ENCODE measurements around the gene CETP. TPM values are rescaled to one million over a fixed set of nuclear protein-coding genes. Genes with fewer than 3 reads are reported as not detected.

The CETP gene
- total and polyA plus RNA-seq, 12 donors, result 0.15 to 2.1 (median 0.31) TPM; not detected in 3

DNA sequence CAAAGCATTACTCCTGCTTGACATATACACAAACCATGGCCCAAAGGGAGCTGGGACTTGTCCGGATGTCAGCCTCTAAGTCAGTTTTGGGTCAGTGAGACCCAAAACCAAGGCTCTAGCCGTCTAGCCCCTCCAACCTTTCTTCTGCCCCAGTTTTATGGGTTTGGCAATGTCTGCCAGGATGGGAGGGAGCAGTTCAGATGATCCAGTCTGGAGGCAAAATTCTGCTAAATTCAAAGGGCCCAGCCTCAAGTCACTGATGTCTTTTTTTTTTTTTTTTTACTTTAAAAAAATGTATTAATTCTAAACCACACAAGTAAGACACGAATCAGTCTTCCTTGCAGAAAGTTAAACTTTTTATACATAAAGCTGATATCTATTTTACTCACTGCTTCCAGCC lies 36.2 kb downstream of the CETP start:
- Histone ChIP-seq H3K36me3 (peaks cover 0 to 43% (median 0%) of the 10 kb centered on the region in 9 donors), H3K27ac (peak overlapping the region in 4 of 10 donors; percentile 32 to 87 (median 85)), H3K27me3 (peaks cover 0 to 3% (median 0%) of the 10 kb centered on the region in 7 donors), H3K4me3 (no peak overlapping the region), H3K4me1 (peaks cover 6 to 67% (median 39%) of the 10 kb centered on the region in 9 donors), H3K9me3 (no peaks in the 10 kb centered on the region)
- intact Hi-C loops (cut with DNase I), result loop anchor here in 1 of 10 donors (5.0 kb wide), 1 partner anchor 44 kb away; no protein-coding TSS in a partner anchor
- TF ChIP-seq, protein P1, sequence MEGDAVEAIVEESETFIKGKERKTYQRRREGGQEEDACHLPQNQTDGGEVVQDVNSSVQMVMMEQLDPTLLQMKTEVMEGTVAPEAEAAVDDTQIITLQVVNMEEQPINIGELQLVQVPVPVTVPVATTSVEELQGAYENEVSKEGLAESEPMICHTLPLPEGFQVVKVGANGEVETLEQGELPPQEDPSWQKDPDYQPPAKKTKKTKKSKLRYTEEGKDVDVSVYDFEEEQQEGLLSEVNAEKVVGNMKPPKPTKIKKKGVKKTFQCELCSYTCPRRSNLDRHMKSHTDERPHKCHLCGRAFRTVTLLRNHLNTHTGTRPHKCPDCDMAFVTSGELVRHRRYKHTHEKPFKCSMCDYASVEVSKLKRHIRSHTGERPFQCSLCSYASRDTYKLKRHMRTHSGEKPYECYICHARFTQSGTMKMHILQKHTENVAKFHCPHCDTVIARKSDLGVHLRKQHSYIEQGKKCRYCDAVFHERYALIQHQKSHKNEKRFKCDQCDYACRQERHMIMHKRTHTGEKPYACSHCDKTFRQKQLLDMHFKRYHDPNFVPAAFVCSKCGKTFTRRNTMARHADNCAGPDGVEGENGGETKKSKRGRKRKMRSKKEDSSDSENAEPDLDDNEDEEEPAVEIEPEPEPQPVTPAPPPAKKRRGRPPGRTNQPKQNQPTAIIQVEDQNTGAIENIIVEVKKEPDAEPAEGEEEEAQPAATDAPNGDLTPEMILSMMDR (IDR thresholded peaks at IDR 0.05), result no peak
- DNase-seq (no peak), ATAC-seq (no peak)
- WGBS, 2 donors, result 86 to 93% methylated on average over 3 of the region's 3 CpGs

DNA sequence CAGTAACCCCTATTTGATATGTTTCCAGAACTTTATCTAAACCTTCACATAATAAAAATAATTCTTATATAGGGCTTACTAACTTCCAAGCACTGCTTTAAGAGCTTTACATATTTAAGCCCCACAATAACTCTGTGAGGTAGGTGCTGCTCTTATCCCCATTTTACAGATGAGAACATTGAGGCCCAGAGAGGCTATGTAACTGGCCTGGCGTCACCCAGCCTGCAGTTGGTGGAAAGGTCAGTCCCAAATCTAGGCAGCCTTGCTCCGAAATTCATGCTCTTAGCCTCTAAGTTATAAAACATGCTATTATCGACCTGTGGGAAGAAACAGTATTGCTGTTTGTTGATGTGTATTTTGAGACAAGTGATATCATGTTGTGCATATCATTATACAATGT lies 36.6 kb downstream of the CETP start:
- H3K27me3 ChIP-seq, result peaks cover 0 to 3% (median 0%) of the 10 kb centered on the region in 7 donors
- H3K36me3 ChIP-seq, result peaks cover 0 to 44% (median 0%) of the 10 kb centered on the region in 9 donors
- DNase-seq, result no peak
- peak overlapping the region in 6 of 10 donors; percentile 17 to 88 (median 85) for H3K27ac ChIP-seq
- no peaks in the 10 kb centered on the region for H3K9me3 ChIP-seq
- H3K4me3 ChIP-seq, result no peak overlapping the region
- WGBS, 2 donors, result 92 to 94% methylated on average over 3 of the region's 3 CpGs
- ATAC-seq, result no peak
- TF ChIP-seq, protein P1 (IDR thresholded peaks at IDR 0.05), result no peak
- peaks cover 6 to 64% (median 37%) of the 10 kb centered on the region in 9 donors for H3K4me1 ChIP-seq
- intact Hi-C loops (cut with DNase I), result loop anchor here in 1 of 10 donors (5.0 kb wide), 1 partner anchor 44 kb away; no protein-coding TSS in a partner anchor

DNA sequence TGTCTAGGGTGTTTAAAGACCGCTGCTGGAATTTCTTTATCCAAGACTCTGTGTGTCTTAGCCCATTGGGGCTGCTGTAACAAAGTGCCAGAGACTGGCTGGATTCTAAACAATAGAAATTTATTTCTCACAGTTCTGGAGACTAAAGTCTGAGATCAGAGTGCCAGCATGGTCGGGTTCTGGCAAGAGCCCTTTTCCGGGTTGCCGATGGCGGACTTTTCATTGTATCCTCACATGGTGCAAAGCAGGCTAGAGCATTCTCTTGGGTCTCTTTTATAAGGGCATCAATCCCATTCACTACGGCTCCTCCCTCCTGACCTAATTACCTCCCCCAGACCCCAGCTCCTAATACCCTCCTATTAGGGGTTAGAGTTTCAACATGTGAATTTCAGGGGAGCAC lies 37.1 kb downstream of the CETP start:
- ATAC-seq, result no peak
- H3K4me1 ChIP-seq, result peaks cover 6 to 64% (median 32%) of the 10 kb centered on the region in 9 donors
- DNase-seq, result no peak
- H3K9me3 ChIP-seq, result no peaks in the 10 kb centered on the region
- H3K36me3 ChIP-seq, result peaks cover 0 to 49% (median 0%) of the 10 kb centered on the region in 9 donors
- H3K27me3 ChIP-seq, result peaks cover 0 to 3% (median 0%) of the 10 kb centered on the region in 7 donors
- intact Hi-C loops (cut with DNase I), result loop anchor here in 1 of 10 donors (5.0 kb wide), 1 partner anchor 43 kb away; no protein-coding TSS in a partner anchor
- WGBS, 2 donors, result 79 to 80% methylated on average over 6 of the region's 6 CpGs
- peak overlapping the region in 9 of 10 donors; percentile 33 to 88 (median 84) for H3K27ac ChIP-seq
- no peak overlapping the region for H3K4me3 ChIP-seq
- TF ChIP-seq, protein P1 (IDR thresholded peaks at IDR 0.05), result no peak

DNA sequence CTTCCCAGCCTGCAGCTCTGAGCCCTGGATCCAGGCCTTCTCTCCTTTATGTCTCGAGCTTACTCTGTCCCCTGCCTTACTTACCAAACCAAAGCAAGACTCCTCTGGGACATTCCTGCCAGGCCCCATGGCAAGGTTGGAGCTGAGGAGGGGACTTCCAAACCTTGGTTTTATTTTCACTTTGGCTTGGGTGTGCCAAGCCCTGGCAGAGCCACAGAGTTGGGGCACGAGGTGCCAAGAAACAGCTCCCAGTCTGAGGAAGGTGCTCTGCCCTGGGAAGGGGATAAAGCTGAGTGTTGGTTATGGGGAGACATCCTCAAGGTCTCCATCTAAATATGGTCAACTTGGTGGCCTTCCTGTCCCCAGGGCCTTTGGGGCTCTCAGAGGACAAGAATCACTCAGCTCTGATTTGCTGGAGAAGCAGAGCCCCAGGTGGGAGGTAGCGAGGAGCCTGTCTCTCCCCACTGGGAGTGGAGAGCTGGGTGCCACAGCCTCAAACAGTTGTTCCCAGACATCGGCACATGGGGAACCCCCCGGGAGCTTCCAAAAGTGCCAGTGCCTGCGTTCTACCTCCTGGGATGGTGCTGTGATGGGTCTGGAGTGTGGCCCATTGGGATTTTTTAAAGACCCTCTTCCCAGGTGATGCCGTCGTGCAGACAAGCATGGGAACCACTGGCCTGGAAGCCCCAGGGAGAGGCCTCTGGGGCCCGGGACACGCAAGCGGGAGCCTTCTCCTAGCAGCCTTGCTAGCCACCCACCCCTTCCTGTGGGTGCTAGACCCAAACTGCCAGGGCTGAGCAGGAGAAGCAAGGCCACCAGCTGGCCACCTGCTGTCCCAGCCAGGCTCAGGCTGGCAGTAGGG lies 37.9 kb downstream of the CETP start:
- ATAC-seq (no peak), DNase-seq (no peak)
- TF ChIP-seq, protein P1 (IDR thresholded peaks at IDR 0.05), result no peak
- Histone ChIP-seq H3K4me1 (peaks cover 6 to 61% (median 31%) of the 10 kb centered on the region in 9 donors), H3K4me3 (peak overlapping the region in 1 of 10 donors; percentile 1), H3K27ac (peak overlapping the region; percentile 41 to 88 (median 84)), H3K36me3 (peaks cover 0 to 52% (median 0%) of the 10 kb centered on the region in 9 donors), H3K27me3 (peaks cover 0 to 3% (median 0%) of the 10 kb centered on the region in 7 donors), H3K9me3 (no peaks in the 10 kb centered on the region)
- intact Hi-C loops (cut with DNase I), result loop anchor here in 1 of 10 donors (5.0 kb wide), 1 partner anchor 43 kb away; no protein-coding TSS in a partner anchor
- 75 to 87% methylated on average over 11 of the region's 11 CpGs for WGBS, 2 donors
